GM19395 (cell line): Measurements from ENCODE around the gene SECTM1.
"Not testable (repeated sequence)": the region's sequence is repeated elsewhere in the genome, so short reads cannot be mapped to it uniquely, and the experiment has no call there.

Experiments used
- ATAC-seq: cut with Tn5 transposase; IDR thresholded peaks from one replicate; pipeline ENCODE4 v1.9.1; 2021; ENCODE audit warnings: mild to moderate bottlenecking, moderate library complexity; ENCODE audit not compliant: unreplicated experiment

The SECTM1 gene

GRCh38 chr17:82333279-82334171 is at the start of gene SECTM1:
TSS of gene SECTM1 (minus strand) at chr17:82333766. CDS start at chr17:82327240, 6,526 bp downstream.
- no peak for ATAC-seq

DNA sequence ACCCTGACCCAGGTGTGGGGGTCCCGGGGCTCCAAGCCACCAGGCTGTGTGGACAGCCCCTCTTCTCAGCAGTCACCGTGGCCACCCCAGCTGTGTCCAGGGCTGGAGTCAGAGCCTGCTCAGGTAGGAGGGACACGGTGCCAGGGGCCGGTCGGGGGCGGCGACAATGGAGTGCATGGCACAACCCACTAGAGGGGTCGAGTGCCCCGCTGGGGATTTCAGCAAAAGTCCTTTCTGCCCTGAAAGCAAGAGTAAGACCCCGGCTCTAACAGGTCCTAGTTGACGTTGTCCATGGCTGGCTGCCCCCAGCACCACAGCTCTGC is 49.3 kb upstream of the SECTM1 start:
- no peak for ATAC-seq

GRCh38 chr17:82382220-82382932 is 48.8 kb upstream of the SECTM1 start:
- ATAC-seq, result not testable (repeated sequence)

- ATAC-seq, result not testable (repeated sequence)
Observed at GRCh38 chr17:82381703-82382009, 48.1 kb upstream of the SECTM1 start.

DNA sequence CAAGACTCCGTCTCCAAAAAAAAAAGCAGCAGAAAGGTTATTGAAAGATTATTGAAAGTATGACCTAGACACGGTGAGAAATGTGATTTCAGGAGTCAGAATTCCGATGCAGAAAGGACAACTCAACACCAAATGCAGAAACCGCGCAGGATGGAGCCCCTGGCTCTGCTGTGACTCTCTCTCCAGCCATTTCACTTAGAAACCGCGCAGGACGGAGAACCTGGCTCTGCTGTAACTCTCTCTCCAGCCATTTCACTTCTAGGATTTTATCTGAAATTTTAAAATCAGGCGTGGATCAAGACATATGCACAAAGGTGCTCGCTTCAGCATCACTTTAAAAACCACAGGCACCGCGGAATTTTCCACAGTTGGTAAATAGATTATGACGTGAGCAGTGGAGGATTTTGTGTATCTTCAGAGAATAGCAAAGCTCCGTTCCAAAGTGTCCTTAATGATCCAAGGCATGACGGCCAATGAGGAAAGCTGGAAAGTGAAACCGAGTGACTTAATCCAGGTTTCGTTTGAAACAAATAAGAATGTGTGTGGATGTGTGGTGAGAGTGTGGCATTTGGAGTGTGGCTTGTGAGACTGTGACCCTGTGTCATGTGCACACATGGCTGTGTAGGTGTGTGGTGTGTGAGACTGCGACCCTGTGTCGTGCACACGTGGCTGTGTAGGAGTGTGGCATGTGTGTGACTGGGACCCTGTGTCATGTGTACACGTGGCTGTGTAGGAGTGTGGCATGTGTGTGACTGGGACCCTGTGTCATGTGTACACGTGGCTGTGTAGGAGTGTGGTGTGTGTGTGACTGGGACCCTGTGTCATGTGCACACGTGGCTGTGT is 47.5 kb upstream of the SECTM1 start:
- ATAC-seq, result no peak

- no peak for ATAC-seq
Observed at GRCh38 chr17:82378741-82379021, 45.1 kb upstream of the SECTM1 start.

- no peak for ATAC-seq
Observed at GRCh38 chr17:82377924-82378740, 44.6 kb upstream of the SECTM1 start.

DNA sequence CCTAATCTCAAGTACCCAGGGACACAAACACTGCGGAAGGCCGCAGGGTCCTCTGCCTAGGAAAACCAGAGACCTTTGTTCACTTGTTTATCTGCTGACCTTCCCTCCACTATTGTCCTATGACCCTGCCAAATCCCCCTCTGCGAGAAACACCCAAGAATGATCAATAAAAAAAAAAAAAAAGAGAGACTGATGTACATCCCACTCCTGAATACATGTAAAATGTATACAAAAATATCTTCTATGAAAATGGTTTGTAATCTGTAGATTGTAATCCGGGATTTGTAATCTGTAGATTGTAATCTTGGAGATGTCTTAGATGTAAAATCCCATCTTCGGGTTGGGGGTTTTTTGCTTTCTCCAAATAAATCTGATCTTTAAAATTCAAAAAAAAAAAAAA is 43.7 kb upstream of the SECTM1 start:
- ATAC-seq, result not testable (repeated sequence)

DNA sequence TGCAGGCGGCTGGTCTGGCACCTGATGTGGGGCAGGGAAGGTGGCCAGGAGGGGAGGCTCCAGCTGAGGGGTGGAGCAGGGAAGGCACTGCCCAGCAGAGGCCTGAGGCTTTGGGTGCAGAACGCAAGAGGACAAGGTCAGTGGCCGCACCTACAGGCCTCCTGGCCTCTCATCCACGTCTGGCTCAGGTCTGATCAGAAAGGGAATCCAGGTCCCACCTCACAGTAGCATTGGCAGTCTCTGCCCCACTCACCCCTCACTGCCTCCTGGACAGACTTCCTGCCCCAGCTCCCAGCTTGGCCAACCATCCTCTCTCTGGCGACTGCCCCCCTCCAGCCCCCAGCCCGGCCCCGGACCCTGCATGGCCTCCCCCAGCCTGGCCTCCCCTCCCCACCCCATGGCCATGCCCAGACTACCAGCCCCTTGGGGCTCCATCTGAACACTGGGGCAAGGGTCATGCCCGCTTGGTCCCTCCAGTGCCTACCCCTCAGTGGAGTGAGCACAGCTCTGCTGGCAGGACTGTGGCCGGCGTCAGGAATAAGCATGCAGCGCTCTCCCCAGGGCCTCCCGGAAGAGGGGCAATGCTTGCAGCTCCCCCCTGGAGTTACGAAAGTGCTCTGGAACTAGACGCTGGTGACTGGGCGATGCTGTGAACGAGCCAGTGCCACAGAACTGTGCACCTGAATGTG is 42.6 kb upstream of the SECTM1 start:
- ATAC-seq, result no peak

- no peak for ATAC-seq
Observed at GRCh38 chr17:82375359-82376041, 41.9 kb upstream of the SECTM1 start.

DNA sequence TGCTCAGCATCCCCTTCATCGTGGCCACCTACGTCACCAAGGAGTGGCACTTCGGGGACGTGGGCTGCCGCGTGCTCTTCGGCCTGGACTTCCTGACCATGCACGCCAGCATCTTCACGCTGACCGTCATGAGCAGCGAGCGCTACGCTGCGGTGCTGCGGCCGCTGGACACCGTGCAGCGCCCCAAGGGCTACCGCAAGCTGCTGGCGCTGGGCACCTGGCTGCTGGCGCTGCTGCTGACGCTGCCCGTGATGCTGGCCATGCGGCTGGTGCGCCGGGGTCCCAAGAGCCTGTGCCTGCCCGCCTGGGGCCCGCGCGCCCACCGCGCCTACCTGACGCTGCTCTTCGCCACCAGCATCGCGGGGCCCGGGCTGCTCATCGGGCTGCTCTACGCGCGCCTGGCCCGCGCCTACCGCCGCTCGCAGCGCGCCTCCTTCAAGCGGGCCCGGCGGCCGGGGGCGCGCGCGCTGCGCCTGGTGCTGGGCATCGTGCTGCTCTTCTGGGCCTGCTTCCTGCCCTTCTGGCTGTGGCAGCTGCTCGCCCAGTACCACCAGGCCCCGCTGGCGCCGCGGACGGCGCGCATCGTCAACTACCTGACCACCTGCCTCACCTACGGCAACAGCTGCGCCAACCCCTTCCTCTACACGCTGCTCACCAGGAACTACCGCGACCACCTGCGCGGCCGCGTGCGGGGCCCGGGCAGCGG is 41.2 kb upstream of the SECTM1 start:
- no peak for ATAC-seq

DNA sequence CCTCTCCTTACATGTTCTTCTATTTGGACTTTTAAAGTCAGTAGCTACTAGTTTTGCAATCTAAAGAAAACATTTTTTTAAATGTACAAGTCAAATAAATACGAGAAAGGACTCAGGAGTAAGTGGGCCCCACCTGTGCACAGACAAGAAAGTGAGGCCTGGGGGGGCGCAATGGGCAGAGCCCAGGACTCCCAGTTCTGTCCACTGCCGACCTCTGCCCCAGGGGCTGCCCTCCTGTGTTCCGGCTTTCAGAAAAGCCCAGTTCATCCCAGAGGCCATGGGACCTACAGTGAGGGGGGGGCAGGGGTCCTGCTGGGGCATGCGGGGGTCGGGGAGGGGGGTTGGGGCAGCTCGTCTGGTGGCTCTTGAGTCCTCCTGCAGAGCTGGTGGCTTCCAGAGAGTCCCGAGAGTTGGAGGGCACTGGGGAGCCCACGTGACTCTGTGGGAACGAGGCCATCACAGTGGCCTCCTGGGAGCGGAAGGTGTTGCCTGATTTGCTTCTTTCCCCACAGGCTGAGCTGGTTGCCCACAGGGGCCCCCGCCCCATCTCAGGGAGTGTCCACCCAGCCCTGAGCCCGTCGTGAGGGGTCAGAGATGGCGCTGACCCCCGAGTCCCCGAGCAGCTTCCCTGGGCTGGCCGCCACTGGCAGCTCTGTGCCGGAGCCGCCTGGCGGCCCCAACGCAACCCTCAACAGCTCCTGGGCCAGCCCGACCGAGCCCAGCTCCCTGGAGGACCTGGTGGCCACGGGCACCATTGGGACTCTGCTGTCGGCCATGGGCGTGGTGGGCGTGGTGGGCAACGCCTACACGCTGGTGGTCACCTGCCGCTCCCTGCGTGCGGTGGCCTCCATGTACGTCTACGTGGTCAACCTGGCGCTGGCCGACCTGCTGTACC is 40.4 kb upstream of the SECTM1 start:
- no peak for ATAC-seq

GRCh38 chr17:82373072-82373452 is 39.5 kb upstream of the SECTM1 start:
- ATAC-seq, result not testable (repeated sequence)

DNA sequence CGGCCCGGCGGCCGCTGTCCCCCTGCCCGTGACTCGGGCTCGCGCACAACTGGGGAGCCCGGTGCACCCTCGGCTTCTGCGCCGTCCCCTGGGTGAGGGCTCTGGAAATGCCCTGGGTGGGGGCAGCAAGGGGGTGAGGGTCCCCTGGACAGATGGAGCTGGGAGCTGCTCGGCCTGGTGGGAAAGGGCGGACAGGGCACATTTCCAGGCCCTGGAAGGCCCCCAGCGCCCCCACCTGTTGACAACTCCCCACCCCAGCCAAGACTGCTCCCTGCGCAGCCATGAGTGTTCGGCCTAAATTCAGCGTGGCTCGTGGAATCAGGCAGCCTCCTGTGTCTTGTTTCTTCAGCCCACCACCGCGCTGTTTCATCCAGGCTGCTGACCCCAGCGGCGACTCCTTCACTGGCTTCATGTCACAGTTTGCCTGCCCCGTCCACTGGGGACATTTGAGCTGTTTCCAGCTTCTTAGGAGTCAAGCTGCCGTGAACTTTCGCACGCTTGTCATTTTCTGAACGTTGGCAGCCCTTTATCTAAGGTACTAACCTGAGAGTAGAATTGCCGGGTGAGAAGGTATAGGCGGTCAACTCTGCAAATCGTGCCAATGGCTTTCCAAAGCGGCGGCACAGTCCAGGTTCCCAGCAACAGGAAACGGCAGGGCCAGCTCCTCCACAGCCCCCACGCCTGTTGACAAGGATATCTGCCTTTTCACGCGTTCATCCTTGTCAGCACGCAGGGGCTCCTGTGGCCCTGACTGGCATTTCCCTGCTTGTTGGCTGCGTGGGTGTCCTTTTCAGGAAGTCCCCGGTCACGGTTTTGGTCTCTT is 38.9 kb upstream of the SECTM1 start:
- no peak for ATAC-seq

- no peak for ATAC-seq
Observed at GRCh38 chr17:82371333-82372248, 38.0 kb upstream of the SECTM1 start, which contains the start of gene UTS2R. TSS of gene UTS2R (plus strand) at chr17:82371765. CDS start at chr17:82374325, 2,560 bp downstream.
